ENCODE data around the gene SLC25A11.

The SLC25A11 gene, protein sequence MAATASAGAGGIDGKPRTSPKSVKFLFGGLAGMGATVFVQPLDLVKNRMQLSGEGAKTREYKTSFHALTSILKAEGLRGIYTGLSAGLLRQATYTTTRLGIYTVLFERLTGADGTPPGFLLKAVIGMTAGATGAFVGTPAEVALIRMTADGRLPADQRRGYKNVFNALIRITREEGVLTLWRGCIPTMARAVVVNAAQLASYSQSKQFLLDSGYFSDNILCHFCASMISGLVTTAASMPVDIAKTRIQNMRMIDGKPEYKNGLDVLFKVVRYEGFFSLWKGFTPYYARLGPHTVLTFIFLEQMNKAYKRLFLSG

DNA sequence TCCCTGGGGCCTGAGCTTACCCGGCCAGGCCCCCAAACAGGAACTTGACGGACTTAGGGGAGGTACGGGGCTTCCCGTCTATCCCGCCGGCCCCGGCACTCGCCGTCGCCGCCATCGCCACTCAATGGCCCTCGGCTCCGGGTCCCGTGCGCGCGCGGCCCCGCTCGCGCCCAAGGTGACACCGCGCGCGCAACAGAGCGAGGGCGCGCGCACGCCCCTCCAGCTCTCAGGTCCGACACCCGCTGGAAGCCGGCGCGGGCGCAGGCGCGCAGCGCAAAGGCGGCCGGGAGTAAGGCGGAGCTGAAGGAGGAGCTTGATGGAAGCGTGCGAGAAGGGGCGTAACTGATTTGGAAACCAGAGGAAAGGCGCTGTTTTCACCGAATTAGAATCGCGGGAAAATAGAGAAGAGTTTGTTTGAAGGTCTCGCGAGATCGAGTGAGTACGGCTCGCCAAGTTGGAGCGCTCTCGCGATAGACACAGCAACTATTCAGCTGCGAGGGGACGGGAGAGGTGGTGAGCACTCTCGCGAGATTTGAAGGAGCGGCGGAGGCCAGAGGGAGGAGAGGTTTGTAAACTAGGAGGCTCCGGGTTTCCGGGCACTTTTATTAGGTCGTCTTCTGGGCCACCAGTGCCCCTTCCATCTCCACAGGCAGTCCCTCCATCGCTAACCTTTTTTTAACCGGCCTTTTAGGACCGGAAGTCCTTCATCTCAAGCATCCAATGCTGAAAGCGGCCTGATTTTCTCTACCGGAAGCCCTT lies at the start of gene SLC25A11, which contains the start of gene RNF167:
Gene SLC25A11, minus strand, starts transcription at position 251 of the 759 bp plus-strand sequence. Its CDS starts 136 bp downstream, at position 115.
Gene RNF167, plus strand, starts transcription at position 473 of the 759 bp plus-strand sequence. CDS start 642 bp downstream, outside the sequence.
- Histone ChIP-seq H3K36me3 (ENCODE audit: control insufficient read depth, insufficient read depth, low read length) (peaks cover 63% of the 10 kb centered on the region), H3K9me3 (ENCODE audit: control insufficient read depth, insufficient read depth, low read length) (no peaks in the 10 kb centered on the region), H3K4me1 (ENCODE audit: control insufficient read depth, insufficient read depth, low read length) (peaks cover 11% of the 10 kb centered on the region; the same call in 1 of the 2 replicates), H3K4me3 (ENCODE audit: low read depth, low read length) (peak within 1 kb of the TSS; percentile 89), H3K27me3 (ENCODE audit: control insufficient read depth, insufficient read depth, low read length) (no peaks in the 10 kb centered on the region), H3K27ac (ENCODE audit: low read depth, low read length) (peak within 1 kb of the TSS; percentile 99), H3K9ac (ENCODE audit: low read depth, low read length) (peak within 1 kb of the TSS; percentile 92)

- no peak overlapping the region for H3K9ac ChIP-seq (ENCODE audit: low read depth, low read length)
- H3K4me1 ChIP-seq (ENCODE audit: control insufficient read depth, insufficient read depth, low read length) = peaks cover 14% of the 10 kb centered on the region
- H3K4me3 ChIP-seq (ENCODE audit: low read depth, low read length) = peak overlapping the region; percentile 77
- no peak overlapping the region for H3K27ac ChIP-seq (ENCODE audit: low read depth, low read length)
- H3K9me3 ChIP-seq (ENCODE audit: control insufficient read depth, insufficient read depth, low read length) = no peaks in the 10 kb centered on the region
- peaks cover 2% of the 10 kb centered on the region; the same call in 1 of the 2 replicates for H3K27me3 ChIP-seq (ENCODE audit: control insufficient read depth, insufficient read depth, low read length)
- H3K36me3 ChIP-seq (ENCODE audit: control insufficient read depth, insufficient read depth, low read length) = 0 out of 2 replicates have a peak, but pooled peaks cover 3% of the 10 kb centered on the region
Observed at GRCh38 chr17:4987767-4988567, 48.1 kb upstream of the SLC25A11 start.

- Histone ChIP-seq H3K4me1 (ENCODE audit: control insufficient read depth, insufficient read depth, low read length) (peaks cover 14% of the 10 kb centered on the region), H3K27ac (ENCODE audit: low read depth, low read length) (no peak within 1 kb of the TSS), H3K4me3 (ENCODE audit: low read depth, low read length) (peak within 1 kb of the TSS; percentile 77), H3K36me3 (ENCODE audit: control insufficient read depth, insufficient read depth, low read length) (peaks cover 9% of the 10 kb centered on the region; the same call in 1 of the 2 replicates), H3K27me3 (ENCODE audit: control insufficient read depth, insufficient read depth, low read length) (peaks cover 2% of the 10 kb centered on the region; the same call in 1 of the 2 replicates), H3K9ac (ENCODE audit: low read depth, low read length) (no peak within 1 kb of the TSS), H3K9me3 (ENCODE audit: control insufficient read depth, insufficient read depth, low read length) (no peaks in the 10 kb centered on the region)
Observed at GRCh38 chr17:4986951-4987766, 47.3 kb upstream of the SLC25A11 start, which contains the start of gene CAMTA2. Gene CAMTA2 (minus strand): TSS chr17:4987675. CDS start chr17:4986222, 1,453 bp downstream.

- peak overlapping the region; percentile 77 for H3K4me3 ChIP-seq (ENCODE audit: low read depth, low read length)
- H3K27ac ChIP-seq (ENCODE audit: low read depth, low read length) = no peak overlapping the region
- peaks cover 11% of the 10 kb centered on the region; the same call in 1 of the 2 replicates for H3K36me3 ChIP-seq (ENCODE audit: control insufficient read depth, insufficient read depth, low read length)
- H3K9me3 ChIP-seq (ENCODE audit: control insufficient read depth, insufficient read depth, low read length) = no peaks in the 10 kb centered on the region
- H3K9ac ChIP-seq (ENCODE audit: low read depth, low read length) = no peak overlapping the region
- peaks cover 2% of the 10 kb centered on the region; the same call in 1 of the 2 replicates for H3K27me3 ChIP-seq (ENCODE audit: control insufficient read depth, insufficient read depth, low read length)
- peaks cover 14% of the 10 kb centered on the region for H3K4me1 ChIP-seq (ENCODE audit: control insufficient read depth, insufficient read depth, low read length)
Observed at GRCh38 chr17:4986403-4986802, 46.6 kb upstream of the SLC25A11 start.

- Histone ChIP-seq H3K4me1 (ENCODE audit: control insufficient read depth, insufficient read depth, low read length) (peaks cover 8% of the 10 kb centered on the region), H3K27me3 (ENCODE audit: control insufficient read depth, insufficient read depth, low read length) (peaks cover 14% of the 10 kb centered on the region; the same call in 1 of the 2 replicates), H3K9ac (ENCODE audit: low read depth, low read length) (no peak overlapping the region), H3K4me3 (ENCODE audit: low read depth, low read length) (no peak overlapping the region), H3K36me3 (ENCODE audit: control insufficient read depth, insufficient read depth, low read length) (peaks cover 18% of the 10 kb centered on the region; the same call in 1 of the 2 replicates), H3K27ac (ENCODE audit: low read depth, low read length) (no peak overlapping the region), H3K9me3 (ENCODE audit: control insufficient read depth, insufficient read depth, low read length) (no peaks in the 10 kb centered on the region)
Observed at GRCh38 chr17:4982305-4982704, 42.5 kb upstream of the SLC25A11 start.

DNA sequence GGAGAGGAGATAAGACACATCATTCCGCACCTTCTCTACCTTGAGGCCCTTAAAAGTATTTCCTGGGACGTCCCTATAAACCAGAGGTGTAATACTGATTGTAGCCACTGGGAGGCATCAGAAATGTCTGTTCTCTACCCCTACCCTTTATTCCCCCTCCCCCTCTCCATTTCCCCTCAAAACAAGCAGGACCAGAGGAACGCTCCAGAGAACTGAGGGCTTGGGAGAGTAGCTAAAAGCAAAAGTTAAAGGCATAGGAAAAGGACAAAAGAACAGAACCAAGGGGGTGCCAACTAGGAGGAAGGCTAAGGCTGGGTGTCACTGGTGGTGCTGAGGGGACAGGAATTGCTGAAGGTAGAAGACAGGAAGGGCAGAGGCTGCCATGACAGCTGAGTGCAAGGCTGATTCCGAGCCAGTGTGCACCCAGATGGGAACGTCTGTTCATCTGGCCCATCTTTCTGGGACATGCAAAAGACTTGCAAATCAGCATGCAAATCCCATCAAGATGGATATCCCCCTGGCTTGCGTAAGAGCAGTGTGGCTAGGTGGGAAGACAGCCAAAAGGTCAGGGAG lies 40.9 kb upstream of the SLC25A11 start:
- Histone ChIP-seq H3K9me3 (ENCODE audit: control insufficient read depth, insufficient read depth, low read length) (no peaks in the 10 kb centered on the region), H3K4me1 (ENCODE audit: control insufficient read depth, insufficient read depth, low read length) (peaks cover 4% of the 10 kb centered on the region; the same call in 1 of the 2 replicates), H3K36me3 (ENCODE audit: control insufficient read depth, insufficient read depth, low read length) (peaks cover 18% of the 10 kb centered on the region; the same call in 1 of the 2 replicates), H3K4me3 (ENCODE audit: low read depth, low read length) (no peak overlapping the region), H3K27me3 (ENCODE audit: control insufficient read depth, insufficient read depth, low read length) (peaks cover 14% of the 10 kb centered on the region; the same call in 1 of the 2 replicates), H3K9ac (ENCODE audit: low read depth, low read length) (no peak overlapping the region), H3K27ac (ENCODE audit: low read depth, low read length) (no peak overlapping the region)

GRCh38 chr17:4978726-4979125 lies 38.9 kb upstream of the SLC25A11 start:
- Histone ChIP-seq H3K9me3 (ENCODE audit: control insufficient read depth, insufficient read depth, low read length) (no peaks in the 10 kb centered on the region), H3K27me3 (ENCODE audit: control insufficient read depth, insufficient read depth, low read length) (peaks cover 31% of the 10 kb centered on the region), H3K4me1 (ENCODE audit: control insufficient read depth, insufficient read depth, low read length) (peaks cover 4% of the 10 kb centered on the region; the same call in 1 of the 2 replicates), H3K27ac (ENCODE audit: low read depth, low read length) (no peak overlapping the region), H3K9ac (ENCODE audit: low read depth, low read length) (no peak overlapping the region), H3K36me3 (ENCODE audit: control insufficient read depth, insufficient read depth, low read length) (peaks cover 18% of the 10 kb centered on the region; the same call in 1 of the 2 replicates), H3K4me3 (ENCODE audit: low read depth, low read length) (no peak overlapping the region)

- no peaks in the 10 kb centered on the region for H3K9me3 ChIP-seq (ENCODE audit: control insufficient read depth, insufficient read depth, low read length)
- peaks cover 31% of the 10 kb centered on the region for H3K27me3 ChIP-seq (ENCODE audit: control insufficient read depth, insufficient read depth, low read length)
- peaks cover 6% of the 10 kb centered on the region for H3K4me1 ChIP-seq (ENCODE audit: control insufficient read depth, insufficient read depth, low read length)
- H3K27ac ChIP-seq (ENCODE audit: low read depth, low read length) = no peak overlapping the region
- no peak overlapping the region for H3K9ac ChIP-seq (ENCODE audit: low read depth, low read length)
- peaks cover 24% of the 10 kb centered on the region; the same call in 1 of the 2 replicates for H3K36me3 ChIP-seq (ENCODE audit: control insufficient read depth, insufficient read depth, low read length)
- no peak overlapping the region for H3K4me3 ChIP-seq (ENCODE audit: low read depth, low read length)
Observed at GRCh38 chr17:4974115-4974670, 34.3 kb upstream of the SLC25A11 start.

DNA sequence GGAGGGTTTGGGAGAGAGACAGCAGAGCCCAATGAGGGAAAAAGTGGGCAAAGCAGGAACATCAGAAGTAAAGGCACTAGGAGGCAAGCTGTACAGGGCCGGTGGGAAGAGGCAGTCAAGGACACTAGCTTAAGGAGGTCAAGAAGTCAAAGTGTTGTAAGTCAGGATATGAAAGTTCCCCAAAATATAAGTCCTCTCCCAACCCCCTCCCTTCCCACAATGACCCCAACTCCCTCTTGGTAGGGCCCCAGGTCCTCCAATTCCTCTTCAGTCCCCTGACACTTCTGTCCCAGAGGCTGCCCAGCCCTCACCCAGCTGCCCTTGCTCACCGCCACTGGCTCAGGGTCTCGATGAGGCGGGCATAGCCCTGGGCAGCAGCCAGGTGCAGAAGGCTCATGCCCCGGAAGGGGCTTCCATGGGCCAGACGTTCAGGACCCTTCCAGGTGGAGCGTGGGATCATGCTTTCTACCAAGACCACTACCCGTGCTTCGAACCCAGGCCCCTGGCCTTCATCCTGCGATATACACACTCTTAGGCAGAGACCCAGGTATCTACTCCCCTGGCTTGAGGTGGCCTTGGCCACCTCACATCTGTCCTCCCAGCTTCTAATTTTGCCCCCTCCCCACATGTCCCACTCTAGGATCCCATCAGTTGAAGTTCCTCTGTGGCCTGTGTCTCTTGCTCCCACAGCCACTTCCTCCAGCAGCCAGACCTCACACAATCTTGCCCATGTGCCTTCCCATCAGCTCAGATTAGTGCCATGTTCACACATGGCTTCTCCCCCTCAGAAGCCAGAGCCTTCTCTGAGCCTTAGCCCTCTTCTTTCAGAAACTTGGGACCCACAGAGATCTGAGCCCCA lies 33.6 kb upstream of the SLC25A11 start:
- H3K27ac ChIP-seq (ENCODE audit: low read depth, low read length) = no peak overlapping the region
- peaks cover 12% of the 10 kb centered on the region for H3K4me1 ChIP-seq (ENCODE audit: control insufficient read depth, insufficient read depth, low read length)
- H3K4me3 ChIP-seq (ENCODE audit: low read depth, low read length) = no peak overlapping the region
- H3K9ac ChIP-seq (ENCODE audit: low read depth, low read length) = no peak overlapping the region
- peaks cover 24% of the 10 kb centered on the region; the same call in 1 of the 2 replicates for H3K36me3 ChIP-seq (ENCODE audit: control insufficient read depth, insufficient read depth, low read length)
- H3K27me3 ChIP-seq (ENCODE audit: control insufficient read depth, insufficient read depth, low read length) = peaks cover 28% of the 10 kb centered on the region
- H3K9me3 ChIP-seq (ENCODE audit: control insufficient read depth, insufficient read depth, low read length) = no peaks in the 10 kb centered on the region

Measured in HUES48 (cell line).